ENCODE results near the gene ZNG1F.
"Not testable (repeated sequence)": the region's sequence is repeated elsewhere in the genome, so short reads cannot be mapped to it uniquely, and the experiment has no call there.

DNA sequence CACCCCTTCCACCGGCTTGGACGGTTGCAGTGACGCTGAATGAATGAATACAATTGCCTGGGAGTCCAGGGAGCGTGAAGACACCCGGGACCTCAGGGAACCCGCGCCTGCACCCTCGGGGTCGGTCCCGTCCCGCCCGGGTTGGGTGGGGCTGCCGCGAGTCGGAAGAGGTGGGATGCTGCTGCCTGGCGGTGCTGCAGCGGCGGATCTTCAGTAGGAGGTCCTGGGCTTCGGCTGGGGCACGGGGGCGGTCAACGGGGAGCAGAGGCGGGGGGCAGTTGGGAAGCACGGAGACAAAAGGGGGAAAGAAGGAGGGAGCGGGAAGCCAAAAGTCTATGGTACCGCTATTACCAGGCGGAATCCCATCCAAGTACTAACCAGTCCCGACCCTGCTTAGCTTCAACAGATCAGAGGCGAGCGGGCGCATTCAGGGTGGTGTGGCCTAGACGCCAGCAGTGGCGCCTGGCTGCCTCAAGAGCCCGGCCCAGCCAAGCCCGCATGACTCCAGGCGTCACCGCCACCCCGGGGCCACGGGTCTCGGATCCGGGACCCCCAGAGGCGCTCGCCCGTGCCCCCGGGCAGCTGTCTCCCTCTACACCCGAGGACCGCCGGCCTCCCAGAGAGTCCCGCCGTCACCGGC is 48.1 kb upstream of the ZNG1F start:
- TF ChIP-seq, protein P1, sequence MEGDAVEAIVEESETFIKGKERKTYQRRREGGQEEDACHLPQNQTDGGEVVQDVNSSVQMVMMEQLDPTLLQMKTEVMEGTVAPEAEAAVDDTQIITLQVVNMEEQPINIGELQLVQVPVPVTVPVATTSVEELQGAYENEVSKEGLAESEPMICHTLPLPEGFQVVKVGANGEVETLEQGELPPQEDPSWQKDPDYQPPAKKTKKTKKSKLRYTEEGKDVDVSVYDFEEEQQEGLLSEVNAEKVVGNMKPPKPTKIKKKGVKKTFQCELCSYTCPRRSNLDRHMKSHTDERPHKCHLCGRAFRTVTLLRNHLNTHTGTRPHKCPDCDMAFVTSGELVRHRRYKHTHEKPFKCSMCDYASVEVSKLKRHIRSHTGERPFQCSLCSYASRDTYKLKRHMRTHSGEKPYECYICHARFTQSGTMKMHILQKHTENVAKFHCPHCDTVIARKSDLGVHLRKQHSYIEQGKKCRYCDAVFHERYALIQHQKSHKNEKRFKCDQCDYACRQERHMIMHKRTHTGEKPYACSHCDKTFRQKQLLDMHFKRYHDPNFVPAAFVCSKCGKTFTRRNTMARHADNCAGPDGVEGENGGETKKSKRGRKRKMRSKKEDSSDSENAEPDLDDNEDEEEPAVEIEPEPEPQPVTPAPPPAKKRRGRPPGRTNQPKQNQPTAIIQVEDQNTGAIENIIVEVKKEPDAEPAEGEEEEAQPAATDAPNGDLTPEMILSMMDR (conservative IDR thresholded peaks at IDR 0.05; ENCODE audit: low read depth, low read length) = not testable (repeated sequence)
- not testable (repeated sequence) for TF ChIP-seq EZH2 (IDR thresholded peaks at IDR 0.05; ENCODE audit: low read length, unreplicated experiment); EZH2phosphoT487 (IDR thresholded peaks at IDR 0.05; ENCODE audit: borderline replicate concordance, low read length)

All from PC-3 (cell line).